ENCODE measurements around the gene TMEM151B. TPM values are rescaled to one million over a fixed set of nuclear protein-coding genes. Genes with fewer than 3 reads are reported as not detected.

Gene TMEM151B
- total and polyA plus RNA-seq, 9 of the 15 experiments (the other 6 are each of a cell fraction or from before 2014, with no cell fraction given): not detected

GRCh38 chr6:44333942-44334341, 63.7 kb downstream of the TMEM151B start:
- Histone ChIP-seq H2AFZ (ENCODE audit: low read depth, low read length) (no peak overlapping the region), H3K9ac (ENCODE audit: insufficient read depth in 1 of 2, low read depth in 2 of 2, low read length in 2 of 2) (no peak overlapping the region), H3K9me3 (replicated peaks; ENCODE audit: control insufficient read depth, insufficient read depth, low read depth, low read length) (no peaks in the 10 kb centered on the region), H3K27ac (ENCODE audit: extremely low read depth, low read depth, low read length) (no peak overlapping the region), H3K9me1 (ENCODE audit: control insufficient read depth, insufficient read depth, low read length) (no peaks in the 10 kb centered on the region), H3K27me3 (ENCODE audit: control insufficient read depth in 2 of 2, insufficient read depth in 2 of 2, low read length in 2 of 2) (peaks cover 41 to 44% of the 10 kb centered on the region in 2 experiments), H3K4me1 (replicated peaks in 1 of 2; ENCODE audit: control insufficient read depth in 2 of 2, insufficient read depth in 2 of 2, low read length in 2 of 2) (peaks cover 0 to 2% of the 10 kb centered on the region in 2 experiments; a peak in 1 of 5 replicates), H3K4me3 (no peak overlapping the region), H4K20me1 (replicated peaks; ENCODE audit: control insufficient read depth, insufficient read depth, low read length) (no peaks in the 10 kb centered on the region), H3K36me3 (ENCODE audit: control insufficient read depth, insufficient read depth, low read length) (no peaks in the 10 kb centered on the region), H3K4me2 (ENCODE audit: insufficient read depth, low read length) (no peak overlapping the region), H3K79me2 (ENCODE audit: control insufficient read depth, insufficient read depth, low read length) (no peaks in the 10 kb centered on the region)
- TF ChIP-seq CEBPB (tag; IDR thresholded peaks at IDR 0.05) (0 out of 2 replicates have a peak, but pooled peaks have one; percentile 22), ZNF75A (CRISPR knock-in tag; IDR thresholded peaks at IDR 0.05) (no peak)
- TF ChIP-seq, protein P1, sequence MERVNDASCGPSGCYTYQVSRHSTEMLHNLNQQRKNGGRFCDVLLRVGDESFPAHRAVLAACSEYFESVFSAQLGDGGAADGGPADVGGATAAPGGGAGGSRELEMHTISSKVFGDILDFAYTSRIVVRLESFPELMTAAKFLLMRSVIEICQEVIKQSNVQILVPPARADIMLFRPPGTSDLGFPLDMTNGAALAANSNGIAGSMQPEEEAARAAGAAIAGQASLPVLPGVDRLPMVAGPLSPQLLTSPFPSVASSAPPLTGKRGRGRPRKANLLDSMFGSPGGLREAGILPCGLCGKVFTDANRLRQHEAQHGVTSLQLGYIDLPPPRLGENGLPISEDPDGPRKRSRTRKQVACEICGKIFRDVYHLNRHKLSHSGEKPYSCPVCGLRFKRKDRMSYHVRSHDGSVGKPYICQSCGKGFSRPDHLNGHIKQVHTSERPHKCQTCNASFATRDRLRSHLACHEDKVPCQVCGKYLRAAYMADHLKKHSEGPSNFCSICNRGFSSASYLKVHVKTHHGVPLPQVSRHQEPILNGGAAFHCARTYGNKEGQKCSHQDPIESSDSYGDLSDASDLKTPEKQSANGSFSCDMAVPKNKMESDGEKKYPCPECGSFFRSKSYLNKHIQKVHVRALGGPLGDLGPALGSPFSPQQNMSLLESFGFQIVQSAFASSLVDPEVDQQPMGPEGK (CRISPR knock-in tag; IDR thresholded peaks at IDR 0.05; ENCODE audit: borderline replicate concordance): no peak
- no peak for ATAC-seq
- no peak for FAIRE-seq
- BruUV-seq (replicated peaks): no TSS peak
- POLR2A ChIA-PET: interaction anchor here (0.7 to 1.3 kb wide), 2 partner anchors 77 to 171 kb away, joined by 3 read pairs; no protein-coding TSS in a partner anchor
- DNase-seq (ENCODE audit: extremely low read depth in 1 of 4, low spot score in 3 of 4): no peak
- CTCF ChIA-PET (ENCODE audit: low intra/inter-chr PET ratio): no interaction called here
- intact Hi-C loops (cut with micrococcal nuclease): loop anchor here (10.0 kb wide), 1 partner anchor 239 kb away; no protein-coding TSS in a partner anchor
- in situ Hi-C loops (cut with MboI): no loop called here
- 14% methylated on average over 5 of the region's 5 CpGs for WGBS (ENCODE audit: insufficient coverage, low coverage, missing lambda C conversion rate)

All from K562 (cell line).